Endothelial cell of hepatic sinusoid (primary cell): ENCODE results near the gene SPATS2.
"Not testable (repeated sequence)": the region's sequence is repeated elsewhere in the genome, so short reads cannot be mapped to it uniquely, and the experiment has no call there.

ENCODE experiments used
- in situ Hi-C: cut with HindIII; loops from 2 replicates; pipeline ENCODE4 v1.10.0; 2017; ENCODE audit warnings: low sequenced_read_pairs

Gene SPATS2

GRCh38 chr12:49347311-49348193 is 19.7 kb upstream of the SPATS2 start:
- in situ Hi-C loops = loop anchor here (10.0 kb wide), 1 partner anchor 283 kb away; the partner anchor contains the start of genes KMT2D and RHEBL1

GRCh38 chr12:49348781-49349180 is 18.5 kb upstream of the SPATS2 start:
- in situ Hi-C loops = loop anchor here (10.0 kb wide), 1 partner anchor 284 kb away; the partner anchor contains the start of genes KMT2D and RHEBL1

- in situ Hi-C loops = loop anchor here (10.0 kb wide), 1 partner anchor 284 kb away; the partner anchor contains the start of genes KMT2D and RHEBL1
These were observed 18.0 kb upstream of the SPATS2 start for GRCh38 chr12:49349266-49349665.

- in situ Hi-C loops = no loop called here
These were observed 14.9 kb upstream of the SPATS2 start for GRCh38 chr12:49352351-49352750.

GRCh38 chr12:49355913-49356312 is 11.3 kb upstream of the SPATS2 start:
- in situ Hi-C loops = no loop called here

- in situ Hi-C loops = no loop called here
These were observed 10.1 kb upstream of the SPATS2 start for GRCh38 chr12:49357103-49357678.

- in situ Hi-C loops = no loop called here
These were observed 8.7 kb upstream of the SPATS2 start for GRCh38 chr12:49358483-49359141.

GRCh38 chr12:49359671-49360070 is 7.6 kb upstream of the SPATS2 start:
- in situ Hi-C loops = loop anchor here (10.0 kb wide), 1 partner anchor 125 kb away; no protein-coding TSS in a partner anchor

GRCh38 chr12:49362077-49362476 is 5.2 kb upstream of the SPATS2 start:
- in situ Hi-C loops = loop anchor here (10.0 kb wide), 1 partner anchor 123 kb away; no protein-coding TSS in a partner anchor

- in situ Hi-C loops = loop anchor here (5.0 to 10.0 kb wide), 3 partner anchors 38 to 120 kb away; partner anchors contain the start of gene TUBA1C
These were observed 2.3 kb upstream of the SPATS2 start for GRCh38 chr12:49364989-49365388.

GRCh38 chr12:49365542-49365941 is 1.7 kb upstream of the SPATS2 start:
- in situ Hi-C loops = loop anchor here (5.0 to 10.0 kb wide), 3 partner anchors 38 to 119 kb away; partner anchors contain the start of gene TUBA1C

- in situ Hi-C loops = loop anchor here (5.0 to 10.0 kb wide), 3 partner anchors 39 to 119 kb away; partner anchors contain the start of gene TUBA1C
These were observed 1.1 kb upstream of the SPATS2 start for GRCh38 chr12:49366096-49366651.

- in situ Hi-C loops = loop anchor here (5.0 to 10.0 kb wide), 3 partner anchors 40 to 118 kb away; partner anchors contain the start of gene TUBA1C
These were observed 446 bp upstream of the SPATS2 start for GRCh38 chr12:49366652-49367380.

GRCh38 chr12:49368240-49368600 is 958 bp downstream of the SPATS2 start:
- in situ Hi-C loops = loop anchor here (5.0 to 10.0 kb wide), 3 partner anchors 41 to 117 kb away; partner anchors contain the start of gene TUBA1C

- in situ Hi-C loops = loop anchor here (5.0 to 10.0 kb wide), 3 partner anchors 42 to 115 kb away; partner anchors contain the start of gene TUBA1C
These were observed 2.3 kb downstream of the SPATS2 start for GRCh38 chr12:49369411-49370145.

GRCh38 chr12:49370539-49370938 is 3.3 kb downstream of the SPATS2 start:
- in situ Hi-C loops = no loop called here

- in situ Hi-C loops = loop anchor here (5.0 kb wide), 1 partner anchor 87 kb away; no protein-coding TSS in a partner anchor
These were observed 8.1 kb downstream of the SPATS2 start for GRCh38 chr12:49375406-49375805.

GRCh38 chr12:49377386-49377785 is 10.1 kb downstream of the SPATS2 start:
- in situ Hi-C loops = loop anchor here (5.0 kb wide), 1 partner anchor 85 kb away; no protein-coding TSS in a partner anchor

GRCh38 chr12:49380184-49380583 is 12.9 kb downstream of the SPATS2 start:
- in situ Hi-C loops = not testable (repeated sequence)
